ENCODE measurements around the gene FBLN5.

The FBLN5 gene

GRCh38 chr14:91869556-91869955, 77.9 kb downstream of the FBLN5 start:
- H3K4me1 ChIP-seq (ENCODE audit: low read depth, poor library complexity, severe bottlenecking), result peaks cover 38% of the 10 kb centered on the region
- no peak overlapping the region for H3K4me2 ChIP-seq
- H3K36me3 ChIP-seq (ENCODE audit: insufficient read depth), result no peaks in the 10 kb centered on the region
- no peak overlapping the region for H2AFZ ChIP-seq (ENCODE audit: low read depth)
- no peak for TF ChIP-seq CTCF (conservative IDR thresholded peaks at IDR 0.05; ENCODE audit: low read depth, low read length)
- H3K27me3 ChIP-seq (ENCODE audit: insufficient read depth, low read depth), result peaks cover 16% of the 10 kb centered on the region; the same call in 1 of the 2 replicates
- no peaks in the 10 kb centered on the region for H3K79me2 ChIP-seq (ENCODE audit: insufficient read depth, low read depth)
- no peak overlapping the region for H3K4me3 ChIP-seq (IDR thresholded peaks at IDR 0.05; ENCODE audit: insufficient read depth, low read depth, low read length)
- H3K9ac ChIP-seq, result no peak overlapping the region
- no peak overlapping the region for H3K27ac ChIP-seq
- H4K20me1 ChIP-seq (ENCODE audit: insufficient read depth), result peaks cover 4% of the 10 kb centered on the region; the same call in 1 of the 2 replicates

GRCh38 chr14:91867316-91867988, 80.0 kb downstream of the FBLN5 start, which contains the start of gene TC2N:
Gene TC2N (minus strand): TSS chr14:91867536. CDS start chr14:91813769, 53,767 bp downstream.
- Histone ChIP-seq H3K79me2 (ENCODE audit: insufficient read depth, low read depth) (no peaks in the 10 kb centered on the region), H3K4me1 (ENCODE audit: low read depth, poor library complexity, severe bottlenecking) (peaks cover 38% of the 10 kb centered on the region), H3K27ac (no peak within 1 kb of the TSS), H3K36me3 (ENCODE audit: insufficient read depth) (no peaks in the 10 kb centered on the region), H3K9ac (no peak within 1 kb of the TSS), H2AFZ (ENCODE audit: low read depth) (no peak within 1 kb of the TSS), H3K4me2 (peak within 1 kb of the TSS; percentile 73; the same call in 1 of the 2 replicates), H4K20me1 (ENCODE audit: insufficient read depth) (peaks cover 4% of the 10 kb centered on the region; the same call in 1 of the 2 replicates), H3K27me3 (ENCODE audit: insufficient read depth, low read depth) (peaks cover 33% of the 10 kb centered on the region), H3K4me3 (IDR thresholded peaks at IDR 0.05; ENCODE audit: insufficient read depth, low read depth, low read length) (no peak within 1 kb of the TSS)
- no peak for TF ChIP-seq CTCF (conservative IDR thresholded peaks at IDR 0.05; ENCODE audit: low read depth, low read length)

- peaks cover 38% of the 10 kb centered on the region for H3K4me1 ChIP-seq (ENCODE audit: low read depth, poor library complexity, severe bottlenecking)
- H3K4me2 ChIP-seq, result peak overlapping the region; percentile 73; the same call in 1 of the 2 replicates
- H3K4me3 ChIP-seq (IDR thresholded peaks at IDR 0.05; ENCODE audit: insufficient read depth, low read depth, low read length), result no peak overlapping the region
- no peak for TF ChIP-seq CTCF (conservative IDR thresholded peaks at IDR 0.05; ENCODE audit: low read depth, low read length)
- H2AFZ ChIP-seq (ENCODE audit: low read depth), result no peak overlapping the region
- peaks cover 4% of the 10 kb centered on the region; the same call in 1 of the 2 replicates for H4K20me1 ChIP-seq (ENCODE audit: insufficient read depth)
- H3K27ac ChIP-seq, result no peak overlapping the region
- peaks cover 34% of the 10 kb centered on the region for H3K27me3 ChIP-seq (ENCODE audit: insufficient read depth, low read depth)
- no peaks in the 10 kb centered on the region for H3K36me3 ChIP-seq (ENCODE audit: insufficient read depth)
- no peak overlapping the region for H3K9ac ChIP-seq
- no peaks in the 10 kb centered on the region for H3K79me2 ChIP-seq (ENCODE audit: insufficient read depth, low read depth)
Observed at GRCh38 chr14:91866511-91867295, 80.8 kb downstream of the FBLN5 start.

- peaks cover 38% of the 10 kb centered on the region for H3K4me1 ChIP-seq (ENCODE audit: low read depth, poor library complexity, severe bottlenecking)
- no peaks in the 10 kb centered on the region for H3K79me2 ChIP-seq (ENCODE audit: insufficient read depth, low read depth)
- TF ChIP-seq CTCF (conservative IDR thresholded peaks at IDR 0.05; ENCODE audit: low read depth, low read length), result no peak
- no peak overlapping the region for H3K4me3 ChIP-seq (IDR thresholded peaks at IDR 0.05; ENCODE audit: insufficient read depth, low read depth, low read length)
- H3K4me2 ChIP-seq, result peak overlapping the region; percentile 73; the same call in 1 of the 2 replicates
- H2AFZ ChIP-seq (ENCODE audit: low read depth), result no peak overlapping the region
- H3K27me3 ChIP-seq (ENCODE audit: insufficient read depth, low read depth), result peaks cover 34% of the 10 kb centered on the region
- no peak overlapping the region for H3K27ac ChIP-seq
- H3K36me3 ChIP-seq (ENCODE audit: insufficient read depth), result no peaks in the 10 kb centered on the region
- H3K9ac ChIP-seq, result no peak overlapping the region
- peaks cover 4% of the 10 kb centered on the region; the same call in 1 of the 2 replicates for H4K20me1 ChIP-seq (ENCODE audit: insufficient read depth)
Observed at GRCh38 chr14:91866061-91866460, 81.4 kb downstream of the FBLN5 start.

Measured in KMS-11 (cell line).